ENCODE data around the gene HMGCS1. TPM values are rescaled to one million over a fixed set of nuclear protein-coding genes. Genes with fewer than 3 reads are reported as not detected.

HMGCS1 gene
- total and polyA plus RNA-seq, 2 of the 4 experiments (the other 2 are of a cell fraction): 27.5 to 30.6 TPM

DNA sequence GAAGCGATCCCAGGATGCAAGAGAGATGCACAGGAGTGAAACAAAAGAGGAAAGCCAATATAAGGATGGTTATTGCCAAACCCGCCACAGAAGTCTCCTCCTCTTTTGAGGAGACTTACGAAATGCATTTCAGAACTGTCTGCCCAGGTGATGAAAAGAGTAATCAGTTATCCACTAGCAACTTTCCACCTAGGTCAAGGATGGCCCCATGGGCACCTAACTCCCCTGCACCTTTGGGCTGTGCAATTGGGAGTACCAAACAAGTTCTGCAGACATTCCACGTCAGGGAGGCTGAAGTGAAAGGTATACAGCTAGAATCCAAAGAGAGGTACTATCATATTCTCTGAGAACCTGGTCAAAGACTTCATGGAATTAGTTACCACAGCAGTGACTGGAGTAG lies 25.7 kb downstream of the HMGCS1 start:
- no peak overlapping the region for H2BK20ac ChIP-seq (ENCODE audit: low read depth, low read length)
- H2AFZ ChIP-seq (replicated peaks; ENCODE audit: low read length, poor library complexity): no peak overlapping the region
- H3K36me3 ChIP-seq (ENCODE audit: control insufficient read depth, insufficient read depth, low read length): peaks cover 6% of the 10 kb centered on the region
- CTCF ChIA-PET: no interaction called here
- H2AK5ac ChIP-seq (ENCODE audit: low read depth, low read length): no peak overlapping the region
- no peak overlapping the region for H3K9ac ChIP-seq (ENCODE audit: low read depth, low read length)
- no peak overlapping the region for H3K56ac ChIP-seq (ENCODE audit: extremely low read depth, insufficient read depth, low read length)
- dilution Hi-C loops (cut with HindIII; ENCODE audit: low sequenced_read_pairs, unreplicated experiment) (no loop called here), in situ Hi-C loops (cut with MboI; ENCODE audit: low sequenced_read_pairs) (no loop called here), intact Hi-C loops (cut with micrococcal nuclease) (no loop called here)
- H3K79me1 ChIP-seq (ENCODE audit: low read depth in 1 of 2, low read length in 2 of 2): no peaks in the 10 kb centered on the region
- no CpG with 5 or more reads among the region's 4 CpGs for WGBS, 2 experiments (ENCODE audit: extremely low coverage in 2 of 2, insufficient read length in 1 of 2)
- H3K4ac ChIP-seq (ENCODE audit: low read depth, low read length): no peak overlapping the region
- H3K9me3 ChIP-seq (ENCODE audit: control insufficient read depth, insufficient read depth, low read length): no peaks in the 10 kb centered on the region
- no peak for DNase-seq
- H4K8ac ChIP-seq (ENCODE audit: low read depth in 2 of 2, low read length in 2 of 2): no peak overlapping the region
- BruUV-seq (replicated peaks): no TSS peak
- no peak overlapping the region for H2BK120ac ChIP-seq (ENCODE audit: low read depth, low read length)
- no peak overlapping the region for H2AK9ac ChIP-seq (replicated peaks; ENCODE audit: low read depth, low read length, poor library complexity)
- H2BK15ac ChIP-seq (ENCODE audit: low read depth, low read length): no peak overlapping the region
- H3K4me2 ChIP-seq (ENCODE audit: low read depth, low read length): no peak overlapping the region
- TF ChIP-seq NFE2L2 (IDR thresholded peaks at IDR 0.05; ENCODE audit: low read depth, low read length): no peak
- no peak for TF ChIP-seq FOS (IDR thresholded peaks at IDR 0.05; ENCODE audit: low read depth, low read length)
- no peak for TF ChIP-seq MXI1 (IDR thresholded peaks at IDR 0.05; ENCODE audit: borderline replicate concordance, low read depth, low read length)
- no peak for TF ChIP-seq BHLHE40 (IDR thresholded peaks at IDR 0.05; ENCODE audit: low read depth, low read length)
- no peak for TF ChIP-seq MAZ (IDR thresholded peaks at IDR 0.05; ENCODE audit: borderline replicate concordance, low read depth, low read length)
- TF ChIP-seq, protein P1, sequence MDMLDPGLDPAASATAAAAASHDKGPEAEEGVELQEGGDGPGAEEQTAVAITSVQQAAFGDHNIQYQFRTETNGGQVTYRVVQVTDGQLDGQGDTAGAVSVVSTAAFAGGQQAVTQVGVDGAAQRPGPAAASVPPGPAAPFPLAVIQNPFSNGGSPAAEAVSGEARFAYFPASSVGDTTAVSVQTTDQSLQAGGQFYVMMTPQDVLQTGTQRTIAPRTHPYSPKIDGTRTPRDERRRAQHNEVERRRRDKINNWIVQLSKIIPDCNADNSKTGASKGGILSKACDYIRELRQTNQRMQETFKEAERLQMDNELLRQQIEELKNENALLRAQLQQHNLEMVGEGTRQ (IDR thresholded peaks at IDR 0.05; ENCODE audit: low read depth, low read length): no peak
- TF ChIP-seq CEBPB (IDR thresholded peaks at IDR 0.05; ENCODE audit: low read depth, low read length): no peak
- no peak for TF ChIP-seq ELK1 (IDR thresholded peaks at IDR 0.05; ENCODE audit: borderline replicate concordance, low read depth, low read length)
- TF ChIP-seq RFX5 (IDR thresholded peaks at IDR 0.05; ENCODE audit: low read depth, low read length): no peak
- TF ChIP-seq SMC3 (IDR thresholded peaks at IDR 0.05; ENCODE audit: low read depth, low read length): no peak
- TF ChIP-seq, protein P2, sequence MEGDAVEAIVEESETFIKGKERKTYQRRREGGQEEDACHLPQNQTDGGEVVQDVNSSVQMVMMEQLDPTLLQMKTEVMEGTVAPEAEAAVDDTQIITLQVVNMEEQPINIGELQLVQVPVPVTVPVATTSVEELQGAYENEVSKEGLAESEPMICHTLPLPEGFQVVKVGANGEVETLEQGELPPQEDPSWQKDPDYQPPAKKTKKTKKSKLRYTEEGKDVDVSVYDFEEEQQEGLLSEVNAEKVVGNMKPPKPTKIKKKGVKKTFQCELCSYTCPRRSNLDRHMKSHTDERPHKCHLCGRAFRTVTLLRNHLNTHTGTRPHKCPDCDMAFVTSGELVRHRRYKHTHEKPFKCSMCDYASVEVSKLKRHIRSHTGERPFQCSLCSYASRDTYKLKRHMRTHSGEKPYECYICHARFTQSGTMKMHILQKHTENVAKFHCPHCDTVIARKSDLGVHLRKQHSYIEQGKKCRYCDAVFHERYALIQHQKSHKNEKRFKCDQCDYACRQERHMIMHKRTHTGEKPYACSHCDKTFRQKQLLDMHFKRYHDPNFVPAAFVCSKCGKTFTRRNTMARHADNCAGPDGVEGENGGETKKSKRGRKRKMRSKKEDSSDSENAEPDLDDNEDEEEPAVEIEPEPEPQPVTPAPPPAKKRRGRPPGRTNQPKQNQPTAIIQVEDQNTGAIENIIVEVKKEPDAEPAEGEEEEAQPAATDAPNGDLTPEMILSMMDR (conservative IDR thresholded peaks at IDR 0.05; ENCODE audit: low read depth, low read length): no peak
- no peak for TF ChIP-seq RAD21 (IDR thresholded peaks at IDR 0.05; ENCODE audit: low read length)
- no peak for TF ChIP-seq MAFK (IDR thresholded peaks at IDR 0.05; ENCODE audit: low read depth, low read length)
- TF ChIP-seq RCOR1 (IDR thresholded peaks at IDR 0.05; ENCODE audit: insufficient replicate concordance, low read length): no peak
- no peak for TF ChIP-seq POLR2A (IDR thresholded peaks at IDR 0.05; ENCODE audit: low read depth, low read length)
- no peak overlapping the region for H4K5ac ChIP-seq (ENCODE audit: low read depth, low read length)
- H3K27ac ChIP-seq (ENCODE audit: insufficient read depth, low read length): no peak overlapping the region
- H3K18ac ChIP-seq (ENCODE audit: low read depth, low read length): no peak overlapping the region
- no peak overlapping the region for H3K14ac ChIP-seq (replicated peaks; ENCODE audit: low read depth, low read length)
- ATAC-seq (ENCODE audit: low read depth): no peak
- no peak overlapping the region for H2BK5ac ChIP-seq (ENCODE audit: low read depth, low read length, poor library complexity, severe bottlenecking)
- no peak overlapping the region for H4K91ac ChIP-seq (ENCODE audit: insufficient read depth, low read depth, low read length)
- no peaks in the 10 kb centered on the region for H4K20me1 ChIP-seq (ENCODE audit: insufficient read depth, low read length)
- POLR2A ChIA-PET (ENCODE audit: unreplicated experiment): no interaction called here
- H3K9me1 ChIP-seq (ENCODE audit: insufficient read depth, low read length): no peaks in the 10 kb centered on the region
- H3K4me1 ChIP-seq (ENCODE audit: control insufficient read depth, insufficient read depth, low read length): no peaks in the 10 kb centered on the region; the same call in 1 of the 2 replicates
- no peak overlapping the region for H3K4me3 ChIP-seq (ENCODE audit: insufficient read depth, low read depth, low read length)
- no peak overlapping the region for H3K23ac ChIP-seq (ENCODE audit: low read depth, low read length)
- no peaks in the 10 kb centered on the region for H3K27me3 ChIP-seq (ENCODE audit: control insufficient read depth, insufficient read depth, low read length)
